ENCODE measurements around the gene TOMM40.
"Not testable (repeated sequence)": the region's sequence is repeated elsewhere in the genome, so short reads cannot be mapped to it uniquely, and the experiment has no call there.

The TOMM40 gene

DNA sequence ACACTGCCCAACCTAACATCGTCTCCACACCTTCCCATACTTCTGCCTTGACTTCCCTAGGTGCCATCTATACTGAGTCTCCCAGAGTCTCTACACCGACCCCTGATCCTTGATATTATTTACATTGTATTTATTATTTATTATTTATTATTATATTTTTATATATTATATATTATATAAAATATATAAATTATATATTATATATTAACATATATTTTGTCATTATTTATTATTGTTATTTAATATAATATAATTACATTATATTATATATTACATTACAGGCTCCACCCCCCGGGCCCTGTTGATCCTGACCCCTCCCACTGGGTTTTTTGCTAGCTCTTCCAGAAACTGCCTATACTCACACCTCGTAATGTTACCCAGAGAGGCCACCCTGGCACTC is 18.4 kb upstream of the TOMM40 start:
- no peak for DNase-seq

DNA sequence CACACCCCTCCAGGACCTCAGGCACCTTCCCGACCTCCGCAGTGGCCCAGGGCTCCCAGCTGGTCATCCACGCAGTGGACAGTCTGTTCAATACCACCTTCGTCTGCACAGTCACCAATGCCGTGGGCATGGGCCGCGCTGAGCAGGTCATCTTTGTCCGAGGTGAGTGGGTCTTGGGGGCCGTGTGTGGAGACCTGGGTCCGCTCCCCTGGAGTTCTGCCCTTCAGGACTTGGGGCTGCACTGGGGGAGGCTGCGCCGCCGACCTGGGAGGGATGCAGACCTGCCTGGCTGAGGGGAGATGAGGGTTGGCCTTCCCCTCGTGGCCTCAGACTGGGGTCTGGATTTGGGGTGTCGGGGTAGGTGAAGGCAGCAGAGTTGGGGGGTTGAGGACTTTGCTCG is 16.7 kb upstream of the TOMM40 start:
- no peak for DNase-seq

DNA sequence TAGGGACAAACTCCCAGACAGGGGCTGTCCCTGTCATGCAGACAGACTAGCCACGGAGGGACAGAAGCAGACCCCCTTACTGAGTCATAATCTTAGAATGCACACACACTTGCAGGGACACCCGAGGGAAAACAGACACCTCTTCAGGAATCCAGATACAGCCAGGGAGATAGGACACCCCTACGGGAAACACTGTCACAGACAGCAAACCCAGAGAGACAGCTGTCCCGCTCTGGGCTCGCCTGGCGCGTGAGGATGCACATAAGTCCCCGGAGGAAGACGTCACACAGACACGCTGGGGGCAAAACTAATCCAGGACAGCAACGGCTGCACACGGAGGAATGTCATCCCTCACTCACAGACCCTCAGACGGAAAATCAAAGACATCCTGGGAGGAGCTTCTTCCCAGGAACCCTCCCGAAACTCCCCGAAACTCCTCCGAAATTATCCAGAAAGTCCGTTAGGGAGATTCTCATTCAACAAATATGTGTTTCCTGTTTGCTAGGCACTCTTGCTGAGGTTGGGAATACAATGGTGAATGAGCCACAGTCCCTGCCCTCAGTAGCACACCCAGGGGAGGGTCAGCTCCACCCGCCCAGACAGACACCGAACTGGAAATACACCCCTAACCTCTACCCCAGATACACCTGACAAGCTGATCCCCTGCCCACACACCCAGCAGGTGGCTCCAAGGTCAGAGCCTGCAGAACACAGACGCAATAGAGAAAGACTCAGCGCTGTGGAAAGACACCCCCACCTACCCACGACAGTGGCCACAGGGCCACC is 15.2 kb upstream of the TOMM40 start:
- no peak for DNase-seq

DNA sequence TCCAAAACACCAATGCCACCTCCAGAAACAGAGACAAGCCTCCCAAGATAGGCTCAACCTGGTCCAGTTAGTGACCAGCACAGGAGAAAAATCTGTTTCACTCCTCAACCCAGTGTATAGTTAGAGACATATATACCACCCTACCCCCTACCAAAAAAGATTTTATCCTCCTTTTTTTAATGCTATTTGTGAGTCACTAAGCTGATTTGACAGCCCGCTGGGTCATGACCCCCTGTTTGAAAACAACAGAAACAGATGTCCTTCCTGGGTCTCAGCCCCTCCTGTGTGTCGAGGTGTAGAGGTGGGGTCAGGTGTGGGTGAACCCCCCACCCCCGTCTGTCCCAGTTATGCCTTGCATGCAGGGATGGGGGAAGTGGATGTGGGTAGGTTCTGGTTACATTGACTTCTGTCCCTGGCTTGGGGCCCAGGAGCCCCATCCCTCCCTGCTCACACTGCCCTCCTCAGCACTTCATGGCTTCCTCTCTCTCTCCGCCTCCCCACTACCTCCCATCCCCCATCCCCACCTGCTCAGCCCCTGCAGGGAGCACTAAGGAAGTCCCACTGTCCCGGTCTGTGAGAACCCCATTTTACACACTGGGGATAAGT is 14.0 kb upstream of the TOMM40 start:
- DNase-seq, result no peak

DNA sequence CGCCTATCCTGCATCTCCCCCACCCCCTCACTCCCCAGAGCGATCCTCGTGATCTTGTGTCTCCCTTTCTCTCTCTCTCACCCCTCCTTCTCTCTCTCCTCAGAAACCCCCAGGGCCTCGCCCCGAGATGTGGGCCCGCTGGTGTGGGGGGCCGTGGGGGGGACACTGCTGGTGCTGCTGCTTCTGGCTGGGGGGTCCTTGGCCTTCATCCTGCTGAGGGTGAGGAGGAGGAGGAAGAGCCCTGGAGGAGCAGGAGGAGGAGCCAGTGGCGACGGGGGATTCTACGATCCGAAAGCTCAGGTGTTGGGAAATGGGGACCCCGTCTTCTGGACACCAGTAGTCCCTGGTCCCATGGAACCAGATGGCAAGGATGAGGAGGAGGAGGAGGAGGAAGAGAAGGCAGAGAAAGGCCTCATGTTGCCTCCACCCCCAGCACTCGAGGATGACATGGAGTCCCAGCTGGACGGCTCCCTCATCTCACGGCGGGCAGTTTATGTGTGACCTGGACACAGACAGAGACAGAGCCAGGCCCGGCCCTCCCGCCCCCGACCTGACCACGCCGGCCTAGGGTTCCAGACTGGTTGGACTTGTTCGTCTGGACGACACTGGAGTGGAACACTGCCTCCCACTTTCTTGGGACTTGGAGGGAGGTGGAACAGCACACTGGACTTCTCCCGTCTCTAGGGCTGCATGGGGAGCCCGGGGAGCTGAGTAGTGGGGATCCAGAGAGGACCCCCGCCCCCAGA is 12.8 kb upstream of the TOMM40 start:
- no peak for DNase-seq

DNA sequence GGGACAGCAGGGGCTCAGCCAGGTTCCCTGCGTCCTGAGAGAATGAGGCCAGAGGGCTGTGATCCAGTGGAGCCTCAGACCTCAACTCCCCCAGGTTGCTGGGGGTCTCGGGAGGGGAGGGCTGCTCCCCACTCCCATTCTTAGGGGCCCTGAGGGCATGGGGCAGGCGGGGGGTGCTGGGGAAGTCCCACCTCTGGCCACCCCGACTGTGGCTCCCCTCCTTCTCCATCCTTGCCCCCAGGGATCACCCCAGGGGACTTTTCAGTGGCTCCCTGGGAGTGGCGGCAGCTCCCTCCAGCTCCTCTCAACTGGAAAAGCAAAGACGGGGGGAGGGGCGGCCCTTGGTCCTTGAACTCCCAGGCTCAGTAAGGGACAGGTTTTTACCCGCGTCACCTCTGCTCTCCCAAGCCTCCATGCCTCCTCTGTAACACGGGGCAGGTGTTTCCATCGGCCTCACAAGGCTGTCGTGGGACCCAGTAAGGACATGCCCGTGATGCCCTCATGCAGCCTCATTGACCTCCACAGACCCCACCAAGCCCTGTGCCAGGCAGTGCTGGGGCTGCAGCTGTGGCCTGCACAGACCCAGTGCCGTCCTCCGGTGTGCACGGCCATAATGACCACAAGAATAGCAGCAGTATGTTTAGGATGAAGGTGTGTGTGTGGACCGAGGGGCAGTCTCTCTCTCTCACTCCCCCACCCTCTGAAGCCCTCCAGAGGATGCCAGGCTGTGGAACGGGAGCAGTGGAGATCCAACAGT is 11.6 kb upstream of the TOMM40 start:
- no peak for DNase-seq

DNA sequence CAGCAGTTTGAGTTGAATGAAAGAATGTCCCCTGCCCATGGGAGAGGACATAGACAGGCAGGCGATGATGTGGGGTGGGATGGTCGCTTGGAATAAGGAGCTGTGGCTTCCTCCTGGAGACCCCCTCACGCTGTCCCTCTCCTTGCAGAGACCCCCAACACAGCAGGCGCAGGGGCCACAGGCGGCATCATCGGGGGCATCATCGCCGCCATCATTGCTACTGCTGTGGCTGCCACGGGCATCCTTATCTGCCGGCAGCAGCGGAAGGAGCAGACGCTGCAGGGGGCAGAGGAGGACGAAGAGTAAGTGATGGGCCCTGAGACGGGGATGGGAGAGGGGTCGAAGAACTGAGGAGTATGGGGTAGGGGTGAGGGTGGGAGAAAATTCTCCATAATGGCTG is 9.0 kb upstream of the TOMM40 start:
- no peak for DNase-seq

DNA sequence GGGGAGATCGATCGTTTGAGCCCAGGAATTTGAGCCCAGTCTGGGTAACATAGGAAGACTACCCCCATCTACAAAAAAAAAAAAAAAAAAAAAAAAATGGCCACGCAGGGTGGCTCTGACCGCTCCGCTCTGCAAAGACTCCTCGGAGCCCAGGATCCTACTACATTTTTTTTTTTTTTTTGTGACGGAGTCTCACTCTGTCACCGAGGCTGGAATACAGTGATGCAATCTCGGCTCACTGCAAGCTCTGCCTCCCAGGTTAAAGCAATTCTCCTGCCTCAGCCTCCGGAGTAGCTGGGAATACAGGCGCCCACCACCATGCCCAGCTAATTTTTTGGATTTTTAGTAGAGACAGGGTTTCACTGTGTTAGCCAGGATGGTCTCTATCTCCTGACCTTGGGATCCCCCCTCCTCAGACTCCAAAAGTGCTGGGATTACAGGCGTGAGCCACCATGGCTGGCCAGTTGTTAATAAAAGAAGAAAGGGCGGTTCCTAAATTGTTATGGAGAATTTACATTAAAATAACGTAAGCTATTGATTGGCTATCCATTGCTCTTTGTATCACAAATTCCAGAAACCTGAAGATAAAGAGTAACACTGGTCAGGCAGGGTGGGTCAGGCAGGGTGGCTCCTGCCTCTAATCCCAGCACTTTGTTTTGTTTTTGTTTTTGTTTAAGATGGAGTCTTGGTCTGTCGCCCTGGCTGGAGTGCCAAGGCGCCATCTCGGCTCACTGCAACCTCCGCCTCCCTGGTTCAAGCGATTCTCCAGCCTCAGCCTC is 8.2 kb upstream of the TOMM40 start:
- not testable (repeated sequence) for DNase-seq

DNA sequence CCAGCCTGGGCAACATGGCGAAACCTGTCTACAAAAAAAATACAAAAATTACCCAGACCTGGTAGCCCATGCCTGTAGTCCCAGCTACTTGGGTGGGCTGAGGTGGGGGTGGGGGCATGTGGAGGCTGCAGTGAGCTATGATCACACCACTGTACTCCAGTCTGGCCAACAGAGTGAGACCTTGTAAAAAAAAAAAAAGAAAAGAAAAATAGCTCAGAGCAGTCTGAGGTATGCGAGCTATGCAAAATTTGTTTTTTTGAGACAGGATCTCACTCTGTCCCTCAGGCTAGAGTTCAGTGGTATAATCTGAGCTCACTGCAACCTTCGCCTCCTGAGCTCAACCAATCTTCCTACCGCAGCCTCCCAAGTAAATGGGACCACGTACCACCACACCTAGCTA is 7.1 kb upstream of the TOMM40 start:
- DNase-seq, result no peak

DNA sequence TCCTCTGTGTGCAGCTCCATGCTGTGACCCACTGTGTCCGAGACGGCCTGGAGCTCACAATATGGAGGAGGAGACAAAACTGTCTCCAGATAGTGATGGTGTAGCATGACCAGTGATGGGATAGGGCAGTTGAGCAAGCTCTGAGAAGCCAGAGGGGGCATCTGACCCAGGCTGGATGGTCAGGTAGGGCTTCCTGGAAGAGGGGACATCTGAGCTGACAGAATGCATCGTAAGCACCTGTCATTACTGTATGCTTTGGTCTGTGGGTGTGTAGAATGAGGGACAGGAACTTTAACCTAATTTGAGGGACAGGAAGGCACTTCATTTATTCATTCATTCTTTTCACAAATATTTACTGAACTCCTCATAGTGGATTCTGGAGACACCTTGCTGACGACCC is 6.5 kb upstream of the TOMM40 start:
- no peak for DNase-seq

DNA sequence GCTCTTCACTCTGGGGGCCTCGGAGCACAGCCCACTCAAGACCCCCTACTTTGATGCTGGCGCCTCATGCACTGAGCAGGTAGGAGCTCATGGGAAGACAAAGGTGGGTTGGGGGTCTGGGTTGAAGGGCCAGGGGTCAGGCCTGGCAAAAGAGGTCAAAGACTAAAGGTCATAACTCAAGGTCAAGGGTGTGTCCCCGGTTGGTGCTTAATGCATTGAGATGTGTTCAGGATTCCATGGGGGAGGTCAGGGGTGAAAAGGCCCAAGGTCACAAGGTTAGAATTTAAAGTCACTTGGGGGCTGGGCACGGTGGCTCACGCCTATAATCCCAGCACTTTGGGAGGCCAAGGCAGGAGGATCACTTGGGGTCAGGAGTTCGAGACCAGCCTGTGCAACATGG is 4.9 kb upstream of the TOMM40 start:
- DNase-seq, result no peak

DNA sequence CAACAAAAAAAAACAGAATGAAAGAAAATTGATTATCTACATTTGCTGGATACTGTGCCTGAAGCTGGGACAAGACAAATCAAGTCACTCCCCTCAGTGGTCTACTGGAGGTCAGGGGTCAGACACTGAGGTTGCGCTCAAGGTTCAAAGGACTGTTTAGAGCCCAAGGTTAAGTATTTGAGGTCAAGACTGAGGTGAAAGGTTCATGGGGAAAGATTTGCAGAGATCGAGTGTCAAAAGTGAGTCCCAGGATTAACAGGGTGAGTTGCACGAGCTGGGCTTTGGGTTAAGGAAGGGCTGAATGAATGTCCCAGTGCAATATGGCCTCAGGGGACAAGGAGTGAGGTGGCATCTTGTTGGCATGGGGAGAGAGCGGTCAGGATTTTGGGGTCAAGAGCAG is 3.4 kb upstream of the TOMM40 start:
- no peak for DNase-seq

DNA sequence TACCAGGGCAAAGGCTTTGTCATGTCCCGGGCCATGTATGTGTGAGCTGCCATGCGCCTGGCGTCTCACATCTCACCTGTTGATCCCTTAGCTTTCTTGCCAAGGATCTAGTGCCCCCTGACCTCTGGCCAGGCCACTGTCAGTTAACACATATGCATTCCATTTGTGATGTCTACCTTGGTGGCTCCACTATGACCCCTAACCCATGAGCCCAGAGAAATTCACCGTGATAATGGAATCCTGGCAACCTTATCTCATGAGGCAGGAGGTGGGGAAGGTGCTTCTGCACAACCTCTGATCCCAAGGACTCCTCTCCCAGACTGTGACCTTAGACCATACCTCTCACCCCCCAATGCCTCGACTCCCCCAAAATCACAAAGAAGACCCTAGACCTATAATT is 2.7 kb upstream of the TOMM40 start:
- DNase-seq, result not testable (repeated sequence)

DNA sequence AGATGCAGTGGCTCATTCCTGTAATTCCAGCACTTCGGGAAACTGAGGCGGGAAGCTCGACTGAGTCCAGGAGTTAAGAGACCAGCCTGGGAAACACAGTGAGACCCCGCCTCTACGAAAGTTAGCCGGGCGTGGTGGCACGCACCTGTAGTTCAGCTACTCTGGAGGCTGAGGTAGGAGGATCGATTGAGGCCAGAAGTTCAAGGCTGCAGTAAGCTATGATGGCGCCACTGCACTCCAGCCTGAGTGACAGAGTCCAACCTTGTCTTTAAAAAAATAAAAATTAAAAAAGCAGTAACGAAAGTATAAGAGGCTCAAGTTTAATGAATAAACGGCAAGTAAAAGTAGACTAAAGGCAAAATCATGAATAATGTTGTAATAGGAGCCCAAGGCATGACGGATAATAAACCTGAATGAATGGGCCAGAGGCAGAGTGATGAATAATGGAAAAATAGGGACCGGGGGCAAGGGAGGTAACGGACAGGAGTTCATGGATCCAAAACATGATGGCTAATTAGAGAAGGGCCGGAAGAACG is 1.2 kb upstream of the TOMM40 start:
- DNase-seq, result no peak

DNA sequence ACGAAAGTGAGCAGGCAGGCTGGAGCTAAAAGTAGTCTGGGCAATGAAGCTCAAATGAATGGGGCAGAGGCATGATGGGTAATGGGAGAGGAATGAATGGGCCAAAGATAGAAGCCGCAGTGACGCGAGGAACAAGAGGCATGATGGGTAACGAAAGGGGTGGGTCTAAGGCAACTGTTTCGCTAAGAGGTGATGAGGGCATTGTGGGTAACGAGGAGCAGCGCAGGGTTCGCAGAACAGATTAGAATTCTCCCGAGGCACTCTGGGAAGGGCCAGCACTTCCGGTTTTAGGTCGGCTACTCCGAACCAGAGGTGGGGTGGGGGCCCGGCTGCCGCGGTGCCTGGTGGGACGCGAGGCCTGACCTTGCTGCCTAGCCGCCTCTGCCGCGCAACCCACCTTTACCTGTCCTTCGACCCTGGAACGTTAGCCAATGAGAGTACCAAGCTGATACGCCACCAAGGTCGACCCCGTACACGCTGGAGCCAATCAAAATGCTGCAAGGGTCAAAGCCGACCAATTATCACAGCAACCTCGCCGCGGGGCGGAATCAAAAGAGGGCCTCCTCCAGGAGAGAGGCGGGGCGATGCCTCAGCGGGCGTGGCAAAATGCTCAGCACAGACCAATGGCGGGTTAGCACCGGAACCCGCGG is 563 bp upstream of the TOMM40 start:
- peak; percentile 100 for DNase-seq

DNA sequence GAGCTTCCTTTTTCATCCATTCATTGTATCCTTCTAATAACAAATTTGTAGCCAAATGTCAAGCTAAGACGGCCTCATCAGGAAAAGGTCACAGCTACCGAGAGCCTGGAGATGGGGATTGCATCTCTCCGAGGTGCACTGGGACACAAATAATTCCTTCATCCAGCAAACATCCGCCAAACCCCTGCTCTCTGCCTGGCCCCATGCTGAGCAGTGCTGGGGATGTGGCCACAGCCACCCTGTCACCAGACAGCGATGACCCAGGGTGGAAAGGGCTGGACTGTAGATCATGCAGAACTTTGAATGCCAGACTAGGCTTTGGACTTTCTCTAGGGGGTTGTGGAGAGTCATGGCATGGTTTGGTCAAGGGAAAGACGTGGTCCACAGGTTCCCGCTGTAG is 1.9 kb downstream of the TOMM40 start:
- no peak for DNase-seq

DNA sequence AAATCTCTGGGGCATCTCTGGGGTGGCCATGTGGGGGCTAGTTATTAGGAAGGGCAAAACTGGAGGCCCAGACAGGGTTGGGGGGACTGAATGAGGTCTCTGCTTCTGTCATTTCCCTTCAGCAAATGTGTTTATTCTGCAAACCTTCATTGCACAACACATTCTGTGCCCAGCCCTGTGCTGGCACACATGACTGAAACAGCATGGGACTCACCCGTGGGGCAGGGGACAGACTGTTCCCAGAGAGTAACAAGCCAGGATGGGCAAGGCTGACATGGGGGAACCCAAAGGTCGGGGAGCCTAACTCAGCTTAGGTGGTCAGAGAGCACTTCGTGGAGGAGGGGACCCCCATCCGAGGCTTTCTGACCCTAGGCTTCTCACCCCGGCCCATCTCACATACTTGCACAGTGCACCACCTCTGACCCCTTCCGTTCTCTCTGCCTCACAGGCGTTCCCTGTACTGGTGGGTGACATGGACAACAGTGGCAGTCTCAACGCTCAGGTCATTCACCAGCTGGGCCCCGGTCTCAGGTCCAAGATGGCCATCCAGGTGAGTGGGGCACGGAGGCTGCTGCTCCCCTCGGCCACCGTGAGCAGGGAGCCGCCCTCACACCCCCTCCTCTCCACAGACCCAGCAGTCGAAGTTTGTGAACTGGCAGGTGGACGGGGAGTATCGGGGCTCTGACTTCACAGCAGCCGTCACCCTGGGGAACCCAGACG is 2.4 kb downstream of the TOMM40 start:
- no peak for DNase-seq

DNA sequence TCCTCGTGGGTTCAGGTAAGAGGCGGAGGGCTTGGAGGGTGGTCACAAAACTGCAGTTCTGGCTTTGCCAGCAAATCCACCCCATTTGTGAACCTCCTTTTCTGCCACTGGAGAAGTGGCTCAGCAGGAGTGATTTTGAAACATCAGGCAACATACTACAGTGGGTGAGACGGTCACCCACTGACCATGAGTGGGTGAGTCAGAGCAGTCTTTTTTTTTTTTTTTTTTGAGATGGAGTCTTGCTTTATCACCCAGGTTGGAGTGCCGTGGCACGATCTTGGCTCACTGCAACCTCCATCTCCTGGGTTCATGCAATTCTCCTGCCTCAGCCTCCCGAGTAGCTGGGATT is 3.0 kb downstream of the TOMM40 start:
- no peak for DNase-seq

DNA sequence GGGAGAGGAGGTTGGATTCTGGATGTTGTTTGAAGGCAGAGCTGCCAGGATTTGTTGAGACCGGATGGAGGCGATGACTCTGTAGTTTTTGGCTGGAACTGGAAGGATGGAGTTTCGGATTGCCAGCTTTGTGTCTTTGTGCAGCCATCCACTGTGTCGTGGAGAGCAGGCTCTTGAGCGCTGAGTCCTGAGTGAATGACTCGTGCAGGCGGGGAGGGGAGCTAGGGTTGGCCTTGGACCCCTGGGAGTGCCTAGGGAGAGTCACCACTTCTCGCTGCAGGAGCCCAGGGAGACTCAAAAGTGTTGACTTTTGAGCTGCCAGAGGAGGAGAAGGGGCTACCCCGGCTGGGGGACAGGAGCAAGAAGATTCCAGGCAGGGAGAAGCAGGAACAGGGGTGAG is 3.9 kb downstream of the TOMM40 start:
- DNase-seq, result no peak

DNA sequence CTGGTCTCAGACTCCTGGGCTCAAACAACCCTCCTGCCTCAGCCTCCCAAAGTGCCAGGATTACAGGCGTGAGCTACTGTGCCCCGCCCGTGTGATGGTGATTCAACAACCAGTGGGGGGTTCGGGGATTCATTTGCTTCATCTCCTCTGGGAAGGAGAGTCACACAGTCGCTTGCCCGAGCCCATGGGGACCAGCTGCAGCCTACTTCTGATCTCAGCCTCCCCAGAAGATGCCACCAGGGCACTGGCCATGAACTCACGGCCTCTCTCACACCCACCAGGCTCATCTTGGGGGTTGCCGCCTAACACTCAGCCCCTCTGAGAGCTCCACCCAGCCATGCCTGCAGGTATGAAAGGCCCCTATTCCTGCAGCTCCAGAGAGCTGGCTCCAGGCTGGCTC is 6.8 kb downstream of the TOMM40 start:
- no peak for DNase-seq

Data from activated T-cell treated with anti-CD3 and anti-CD28 coated beads, Interleukin-2, amount 50 U/mL, for 1 hour (primary cell).